ENCODE data around the gene SLC26A1.

Gene SLC26A1

DNA sequence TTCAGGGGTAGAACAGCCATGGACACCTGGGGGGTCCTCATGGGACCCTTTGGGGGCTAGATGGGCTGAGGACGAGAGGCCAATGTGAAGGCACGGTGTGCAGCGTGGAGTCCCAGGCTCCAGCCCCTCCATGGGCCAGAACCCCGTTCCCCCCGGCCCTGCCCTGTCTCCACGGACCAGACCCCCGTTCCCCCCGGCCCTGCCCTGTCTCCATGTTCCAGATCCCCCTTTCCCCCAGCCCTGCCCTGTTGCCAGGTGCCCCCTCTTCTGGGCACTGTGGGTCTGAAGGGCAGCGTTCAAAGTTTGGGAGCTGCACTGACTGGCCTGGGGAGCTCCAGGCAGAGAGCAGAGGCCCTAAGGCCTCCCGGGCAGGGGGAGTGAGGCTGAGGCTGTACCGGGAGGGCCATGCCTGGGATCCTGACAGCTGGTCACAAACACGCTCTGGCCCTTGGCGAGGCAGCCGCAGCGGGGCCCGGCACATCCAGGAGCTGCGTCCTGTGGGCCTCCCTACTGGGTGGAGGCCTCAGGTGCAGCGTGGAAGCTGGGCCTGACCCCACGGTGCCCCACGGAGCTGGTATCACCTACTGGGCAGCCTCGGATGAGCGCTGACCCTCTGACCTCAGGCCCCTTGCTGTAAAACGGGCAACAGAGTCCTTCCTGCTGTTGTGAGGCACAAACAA lies 28.7 kb downstream of the SLC26A1 start:
- H3K36me3 ChIP-seq (ENCODE audit: insufficient read depth, insufficient read length, low read length): peaks cover 68% of the 10 kb centered on the region
- no peak for DNase-seq (ENCODE audit: low read depth, low spot score)
- no peak overlapping the region for H3K9ac ChIP-seq (ENCODE audit: insufficient read length, low read depth)
- H3K9me3 ChIP-seq (ENCODE audit: insufficient read depth, low read length): no peaks in the 10 kb centered on the region
- peaks cover 12% of the 10 kb centered on the region for H3K4me1 ChIP-seq (ENCODE audit: insufficient read depth, insufficient read length)
- no peaks in the 10 kb centered on the region for H3K27me3 ChIP-seq (ENCODE audit: insufficient read depth, insufficient read length)
- TF ChIP-seq ZNF274 (IDR thresholded peaks at IDR 0.05; ENCODE audit: low read depth, low read length): no peak
- TF ChIP-seq YY1 (IDR thresholded peaks at IDR 0.05; ENCODE audit: insufficient read depth, insufficient read length): no peak
- TF ChIP-seq SUZ12 (IDR thresholded peaks at IDR 0.05; ENCODE audit: extremely low read depth, insufficient read depth, insufficient read length): no peak
- H3K4me3 ChIP-seq (ENCODE audit: insufficient read length, low read depth): no peak overlapping the region

DNA sequence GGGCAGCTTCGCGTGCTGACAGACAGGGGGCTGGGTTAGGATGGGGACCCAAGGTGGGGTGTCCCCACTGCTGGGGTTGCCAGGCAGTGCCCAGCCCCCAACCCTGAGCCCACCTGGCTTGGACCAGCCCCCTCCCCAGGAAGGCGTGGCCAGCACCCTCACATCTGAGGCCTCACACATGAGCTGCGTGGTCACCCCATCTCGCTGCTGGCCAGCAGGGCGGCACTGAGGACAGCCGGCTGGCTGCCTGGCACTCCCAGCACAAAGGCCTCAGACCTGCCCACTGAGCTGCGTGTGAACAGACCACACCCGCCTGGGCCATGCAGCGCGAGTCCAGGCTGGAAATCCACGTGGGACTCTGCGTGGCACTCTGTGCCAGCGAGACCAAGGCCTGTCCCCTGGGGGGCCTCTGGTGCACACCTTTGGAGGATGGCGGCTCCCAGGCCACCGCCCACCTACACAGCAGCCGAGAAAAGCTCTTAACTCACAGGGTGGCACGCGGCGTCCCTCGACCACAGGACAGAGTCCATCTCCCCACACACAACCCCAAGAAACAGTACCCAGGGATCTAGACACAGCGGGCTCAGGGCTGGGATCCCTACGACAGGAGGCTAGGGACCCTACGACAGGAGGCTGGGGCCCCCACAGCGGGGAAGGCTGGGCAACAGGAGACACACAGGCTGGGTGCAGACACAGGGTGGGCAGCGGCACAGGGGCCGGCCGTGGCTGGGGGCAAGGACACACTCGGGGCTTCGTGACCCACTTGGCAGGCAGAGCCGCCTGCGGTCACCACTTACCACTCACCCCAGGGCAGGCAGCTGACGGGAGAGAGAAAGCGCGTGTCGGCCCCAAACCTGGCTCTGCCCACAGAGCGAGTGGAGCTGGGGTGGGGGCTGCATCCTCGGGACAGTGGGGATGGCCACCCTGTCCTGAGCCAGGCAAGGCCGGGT lies 29.7 kb downstream of the SLC26A1 start:
- Histone ChIP-seq H3K36me3 (ENCODE audit: insufficient read depth, insufficient read length, low read length) (peaks cover 71% of the 10 kb centered on the region), H3K4me3 (ENCODE audit: insufficient read length, low read depth) (no peak overlapping the region), H3K9me3 (ENCODE audit: insufficient read depth, low read length) (no peaks in the 10 kb centered on the region), H3K4me1 (ENCODE audit: insufficient read depth, insufficient read length) (peaks cover 6% of the 10 kb centered on the region), H3K9ac (ENCODE audit: insufficient read length, low read depth) (no peak overlapping the region), H3K27me3 (ENCODE audit: insufficient read depth, insufficient read length) (no peaks in the 10 kb centered on the region)
- no peak for DNase-seq (ENCODE audit: low read depth, low spot score)
- no peak for TF ChIP-seq YY1 (IDR thresholded peaks at IDR 0.05; ENCODE audit: insufficient read depth, insufficient read length)
- no peak for TF ChIP-seq ZNF274 (IDR thresholded peaks at IDR 0.05; ENCODE audit: low read depth, low read length)
- TF ChIP-seq SUZ12 (IDR thresholded peaks at IDR 0.05; ENCODE audit: extremely low read depth, insufficient read depth, insufficient read length): no peak

DNA sequence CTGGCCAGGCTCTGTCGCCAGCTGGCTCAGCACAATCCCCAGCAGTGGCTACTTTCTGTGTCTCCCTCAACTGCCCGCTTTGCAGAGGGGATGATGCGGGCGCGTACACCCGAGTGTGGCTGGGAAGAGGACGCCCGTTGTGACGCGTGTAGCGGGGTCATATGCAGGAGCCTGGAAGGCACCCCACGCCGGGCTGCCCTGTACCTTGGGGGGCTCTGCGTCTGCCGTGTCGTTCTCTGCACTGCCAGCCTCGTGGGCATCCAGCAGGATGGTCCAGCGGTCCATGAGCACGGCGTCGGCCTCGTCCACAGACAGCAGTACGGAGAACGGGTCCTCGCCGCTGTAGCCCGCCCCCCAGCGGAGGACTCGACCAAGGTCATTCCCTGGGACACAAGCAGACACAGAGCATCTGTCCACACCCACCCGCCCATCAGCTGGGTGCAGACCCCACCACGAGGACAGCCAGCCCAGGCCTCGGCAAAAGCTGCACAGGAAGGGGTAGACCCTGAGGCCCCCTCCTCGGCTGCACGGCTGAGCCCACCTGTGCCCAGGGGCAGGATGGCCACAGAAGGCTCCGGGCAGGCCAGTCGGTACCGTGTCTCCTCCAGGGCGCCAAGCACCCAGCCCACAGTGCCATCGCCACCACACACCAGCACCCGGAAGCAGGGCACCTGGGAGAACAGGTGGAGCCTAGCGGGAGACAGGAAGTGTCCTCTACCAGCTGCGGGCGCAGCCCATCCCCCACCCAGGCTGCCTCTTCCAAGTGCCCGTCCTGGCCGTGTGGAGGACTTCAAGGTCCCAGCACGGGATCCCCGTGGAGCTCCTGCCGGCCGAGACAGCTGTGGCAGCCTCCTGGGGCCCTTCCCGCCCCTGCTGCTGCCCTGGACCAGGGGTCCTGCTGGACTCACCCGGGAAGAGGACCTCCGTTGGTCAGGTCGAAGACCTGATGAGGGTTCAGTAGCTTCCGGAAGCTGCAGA lies 30.7 kb downstream of the SLC26A1 start:
- no peak for TF ChIP-seq YY1 (IDR thresholded peaks at IDR 0.05; ENCODE audit: insufficient read depth, insufficient read length)
- TF ChIP-seq SUZ12 (IDR thresholded peaks at IDR 0.05; ENCODE audit: extremely low read depth, insufficient read depth, insufficient read length): no peak
- TF ChIP-seq ZNF274 (IDR thresholded peaks at IDR 0.05; ENCODE audit: low read depth, low read length): no peak
- no peaks in the 10 kb centered on the region for H3K9me3 ChIP-seq (ENCODE audit: insufficient read depth, low read length)
- H3K4me3 ChIP-seq (ENCODE audit: insufficient read length, low read depth): no peak overlapping the region
- no peak for DNase-seq (ENCODE audit: low read depth, low spot score)
- H3K9ac ChIP-seq (ENCODE audit: insufficient read length, low read depth): no peak overlapping the region
- H3K4me1 ChIP-seq (ENCODE audit: insufficient read depth, insufficient read length): peaks cover 2% of the 10 kb centered on the region
- H3K36me3 ChIP-seq (ENCODE audit: insufficient read depth, insufficient read length, low read length): peaks cover 81% of the 10 kb centered on the region
- H3K27me3 ChIP-seq (ENCODE audit: insufficient read depth, insufficient read length): no peaks in the 10 kb centered on the region

DNA sequence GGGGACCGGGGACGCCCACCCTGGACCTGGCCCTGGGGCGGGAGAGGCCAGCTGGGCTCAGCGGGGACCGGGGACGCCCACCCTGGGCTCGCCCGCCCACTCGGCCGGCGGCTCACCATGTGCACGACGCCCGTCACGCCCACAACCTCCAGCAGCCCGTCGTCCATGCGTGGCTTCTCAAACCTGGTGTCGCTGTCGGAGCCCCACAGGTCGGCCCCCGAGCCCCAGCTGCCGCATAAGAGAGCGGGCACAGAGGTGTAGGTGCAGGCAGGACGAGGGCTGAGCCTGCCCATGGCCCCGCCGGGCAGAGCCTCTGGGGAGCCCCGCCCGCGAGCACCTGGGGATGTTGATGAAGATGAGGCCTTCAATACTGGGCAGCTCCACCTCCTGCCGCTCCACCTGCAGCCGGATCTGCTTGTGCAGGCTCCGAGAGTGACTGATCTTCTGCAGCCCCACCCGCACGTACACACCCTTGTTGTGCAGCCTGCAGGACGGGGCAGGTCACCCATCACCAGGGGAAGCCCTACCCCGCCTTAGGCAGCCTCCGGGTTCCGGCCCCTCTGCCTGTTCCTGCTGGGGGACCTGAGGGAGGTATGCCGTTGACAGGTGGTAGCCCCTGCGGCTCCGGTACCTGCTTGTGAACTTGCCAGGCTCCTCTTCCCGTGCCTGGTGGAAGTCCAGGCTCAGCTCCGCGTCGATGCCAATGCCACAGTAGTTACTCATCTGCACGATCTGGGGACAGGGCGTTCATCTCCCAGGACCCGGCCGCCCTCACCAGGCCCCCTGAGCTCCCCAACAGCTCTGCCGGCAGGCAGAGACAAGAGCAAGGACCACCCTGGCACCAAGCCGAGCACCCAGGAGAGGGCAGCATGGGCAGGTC lies 31.6 kb downstream of the SLC26A1 start:
- Histone ChIP-seq H3K36me3 (ENCODE audit: insufficient read depth, insufficient read length, low read length) (peaks cover 76% of the 10 kb centered on the region), H3K27me3 (ENCODE audit: insufficient read depth, insufficient read length) (no peaks in the 10 kb centered on the region), H3K9me3 (ENCODE audit: insufficient read depth, low read length) (no peaks in the 10 kb centered on the region), H3K9ac (ENCODE audit: insufficient read length, low read depth) (no peak overlapping the region), H3K4me3 (ENCODE audit: insufficient read length, low read depth) (no peak overlapping the region), H3K4me1 (ENCODE audit: insufficient read depth, insufficient read length) (peaks cover 7% of the 10 kb centered on the region)
- TF ChIP-seq SUZ12 (IDR thresholded peaks at IDR 0.05; ENCODE audit: extremely low read depth, insufficient read depth, insufficient read length): no peak
- TF ChIP-seq ZNF274 (IDR thresholded peaks at IDR 0.05; ENCODE audit: low read depth, low read length): no peak
- TF ChIP-seq YY1 (IDR thresholded peaks at IDR 0.05; ENCODE audit: insufficient read depth, insufficient read length): no peak
- no peak for DNase-seq (ENCODE audit: low read depth, low spot score)

DNA sequence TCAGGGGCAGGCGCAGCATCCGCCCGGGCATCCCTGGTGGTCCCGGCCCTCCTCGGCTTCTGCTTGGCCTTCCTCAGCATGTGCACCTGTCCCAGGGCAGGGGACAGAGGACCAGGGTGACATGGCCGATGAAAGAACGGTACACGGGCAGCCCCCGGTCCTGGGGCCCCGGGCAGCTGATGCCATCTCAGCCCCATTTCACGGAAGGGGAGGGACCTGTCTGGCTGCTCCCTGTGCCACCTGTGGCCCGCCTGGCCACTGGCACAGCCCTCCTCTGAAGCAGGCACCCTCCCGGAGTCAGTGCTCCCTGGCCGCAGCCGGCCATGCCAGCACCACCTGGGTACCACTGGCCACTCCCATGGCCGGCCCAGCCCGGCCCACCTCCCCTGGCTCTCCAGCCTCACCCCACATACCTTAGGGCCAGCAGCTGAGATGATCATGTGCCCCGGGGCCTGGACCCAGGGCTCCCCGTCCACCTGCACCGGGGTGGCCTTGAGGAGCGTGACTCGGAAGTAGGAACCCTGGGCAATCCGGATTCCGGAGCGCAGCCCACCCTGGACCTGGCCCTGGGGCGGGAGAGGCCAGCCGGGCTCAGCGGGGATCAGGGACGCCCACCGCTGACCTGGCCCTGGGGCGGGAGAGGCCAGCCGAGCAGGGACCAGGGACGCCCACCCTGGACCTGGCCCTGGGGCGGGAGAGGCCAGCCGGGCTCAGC lies 32.4 kb downstream of the SLC26A1 start:
- DNase-seq (ENCODE audit: low read depth, low spot score): no peak
- Histone ChIP-seq H3K9me3 (ENCODE audit: insufficient read depth, low read length) (no peaks in the 10 kb centered on the region), H3K36me3 (ENCODE audit: insufficient read depth, insufficient read length, low read length) (peaks cover 68% of the 10 kb centered on the region), H3K4me1 (ENCODE audit: insufficient read depth, insufficient read length) (peaks cover 6% of the 10 kb centered on the region), H3K4me3 (ENCODE audit: insufficient read length, low read depth) (no peak overlapping the region), H3K9ac (ENCODE audit: insufficient read length, low read depth) (no peak overlapping the region), H3K27me3 (ENCODE audit: insufficient read depth, insufficient read length) (no peaks in the 10 kb centered on the region)
- no peak for TF ChIP-seq YY1 (IDR thresholded peaks at IDR 0.05; ENCODE audit: insufficient read depth, insufficient read length)
- TF ChIP-seq SUZ12 (IDR thresholded peaks at IDR 0.05; ENCODE audit: extremely low read depth, insufficient read depth, insufficient read length): no peak
- no peak for TF ChIP-seq ZNF274 (IDR thresholded peaks at IDR 0.05; ENCODE audit: low read depth, low read length)

All from NT2/D1 (cell line).